Astrocyte (in vitro differentiated cells and primary cell): Measurements from ENCODE around the gene ADCY5. TPM values are rescaled to one million over a fixed set of nuclear protein-coding genes. Genes with fewer than 3 reads are reported as not detected.

Experiments
- DNase-seq: peaks from one replicate; pipeline ENCODE4 v3.0.0-alpha.2; 2010; ENCODE audit warnings: low read depth
- FAIRE-seq: peaks from 2 replicates; lab custom pipeline; 2011; peaks lifted over from hg19 to GRCh38; lab: Jason Lieb, UNC
- H2AFZ ChIP-seq: 2 replicates; pipeline ENCODE4 v1.6.0; 2012; ENCODE audit warnings: low read depth, low read length, inconsistent platforms
- H3K27ac ChIP-seq: 2 replicates; pipeline ENCODE4 v1.5.1; 2011; ENCODE audit warnings: low read depth, low read length, inconsistent platforms
- H3K27me3 ChIP-seq: 2 replicates; pipeline ENCODE4 v1.6.0; 2011; ENCODE audit warnings: low read length, inconsistent platforms; ENCODE audit not compliant: insufficient read depth
- H3K36me3 ChIP-seq: 2 replicates; pipeline ENCODE4 v1.5.1; 2011; ENCODE audit warnings: low read length, inconsistent platforms; ENCODE audit not compliant: insufficient read depth
- H3K4me1 ChIP-seq: 2 replicates; pipeline ENCODE4 v1.5.1; 2011; ENCODE audit warnings: low read length, inconsistent platforms; ENCODE audit not compliant: insufficient read depth
- H3K4me2 ChIP-seq: 2 replicates; pipeline ENCODE4 v1.6.0; 2012; ENCODE audit warnings: low read length, inconsistent platforms
- H3K4me3 ChIP-seq: 2 replicates; pipeline ENCODE4 v1.5.1; 2011; ENCODE audit warnings: low read depth, mild to moderate bottlenecking, low read length, inconsistent platforms; ENCODE audit not compliant: insufficient read depth
- H3K79me2 ChIP-seq: 2 replicates; pipeline ENCODE4 v1.6.0; 2012; ENCODE audit warnings: mild to moderate bottlenecking, low read length, inconsistent platforms; ENCODE audit not compliant: insufficient read depth
- H3K9ac ChIP-seq: 2 replicates; pipeline ENCODE4 v1.6.0; 2012; ENCODE audit warnings: mild to moderate bottlenecking, low read length, inconsistent platforms
- H3K9me3 ChIP-seq: 2 replicates; pipeline ENCODE4 v1.5.1; 2012; ENCODE audit warnings: low read depth, mild to moderate bottlenecking, low read length, inconsistent platforms; ENCODE audit not compliant: insufficient read depth
- H4K20me1 ChIP-seq: 2 replicates; pipeline ENCODE4 v1.6.0; 2012; ENCODE audit warnings: low read length, inconsistent platforms; ENCODE audit not compliant: insufficient read depth
- H3K27ac Mint-ChIP-seq: one replicate; pipeline ENCODE4 v1.8.0; 2021; ENCODE audit warnings: mild to moderate bottlenecking, mixed read lengths; ENCODE audit not compliant: unreplicated experiment
- H3K27me3 Mint-ChIP-seq: one replicate; pipeline ENCODE4 v1.8.0; 2021; ENCODE audit warnings: low read depth, mixed read lengths; ENCODE audit not compliant: unreplicated experiment
- H3K36me3 Mint-ChIP-seq: one replicate; pipeline ENCODE4 v1.8.0; 2021; ENCODE audit warnings: low read depth, mixed read lengths; ENCODE audit not compliant: unreplicated experiment
- H3K4me1 Mint-ChIP-seq: one replicate; pipeline ENCODE4 v1.8.0; 2021; ENCODE audit warnings: low read depth, mixed read lengths; ENCODE audit not compliant: unreplicated experiment
- H3K4me3 Mint-ChIP-seq: one replicate; pipeline ENCODE4 v1.8.0; 2021; ENCODE audit warnings: mild to moderate bottlenecking, moderate library complexity, mixed read lengths; ENCODE audit not compliant: unreplicated experiment
- H3K9me3 Mint-ChIP-seq: one replicate; pipeline ENCODE4 v1.8.0; 2021; ENCODE audit warnings: mild to moderate bottlenecking, mixed read lengths; ENCODE audit not compliant: unreplicated experiment
- EZH2 ChIP-seq: IDR thresholded peaks from 2 replicates; pipeline ENCODE4 v1.6.1; 2012; ENCODE audit warnings: mild to moderate bottlenecking, low read length, inconsistent platforms; ENCODE audit not compliant: insufficient read depth
- total RNA-seq: library from RNA; stranded (reverse); gene quantifications from 2 replicates; pipeline ENCODE4 v1.2.1, GENCODE V29; 2021
- TF ChIP-seq, protein P1 (sequence below): IDR thresholded peaks from 2 replicates; pipeline ENCODE4 v1.5.1; 2011; ENCODE audit warnings: low read depth, mild to moderate bottlenecking, inconsistent platforms, low read length, moderate library complexity; ENCODE audit not compliant: insufficient read depth

The ADCY5 gene
- total RNA-seq, 1 donor from 2014 or later, result 1.2 TPM

DNA sequence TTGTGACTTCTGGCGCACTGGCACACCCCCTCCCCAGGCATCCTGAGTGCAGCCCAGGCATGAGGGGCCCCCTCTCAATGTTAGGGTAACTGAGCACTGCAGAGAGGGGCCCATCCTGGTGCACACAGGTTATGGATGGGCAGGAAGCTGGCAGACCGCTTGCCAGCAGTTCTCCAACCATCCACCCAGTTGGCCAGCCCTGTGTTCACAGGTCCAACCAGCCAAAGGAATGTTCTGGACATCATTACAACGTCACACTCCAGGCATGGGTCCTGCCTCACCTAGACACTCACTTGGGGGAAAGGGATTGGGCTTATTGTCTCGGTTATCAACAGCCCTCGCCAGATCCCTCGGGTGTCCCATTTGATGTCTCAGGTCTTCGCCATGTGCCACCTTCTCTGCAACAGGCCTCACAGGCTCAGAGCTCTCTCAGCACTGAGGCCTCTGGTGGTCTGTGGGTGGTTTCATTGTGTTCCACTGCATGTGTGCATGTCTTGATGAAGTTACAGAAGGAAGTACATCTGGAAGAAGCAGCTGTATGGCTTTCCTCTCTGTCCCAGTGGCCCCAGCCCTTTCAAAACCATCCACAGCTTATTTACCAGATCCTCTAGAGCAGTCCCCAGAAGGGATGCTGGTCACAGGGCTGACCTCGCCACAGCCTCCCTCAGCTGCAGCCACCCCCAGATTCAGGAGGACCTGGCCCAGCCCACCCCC is 23.7 kb downstream of the ADCY5 start:
- Mint-ChIP-seq H3K36me3 (peaks cover 1% of the 10 kb centered on the region), H3K27ac (no peak overlapping the region), H3K9me3 (no peaks in the 10 kb centered on the region), H3K4me3 (no peak overlapping the region), H3K4me1 (peaks cover 10% of the 10 kb centered on the region), H3K27me3 (peaks cover 61% of the 10 kb centered on the region)
- no peak for TF ChIP-seq EZH2
- TF ChIP-seq, protein P1, sequence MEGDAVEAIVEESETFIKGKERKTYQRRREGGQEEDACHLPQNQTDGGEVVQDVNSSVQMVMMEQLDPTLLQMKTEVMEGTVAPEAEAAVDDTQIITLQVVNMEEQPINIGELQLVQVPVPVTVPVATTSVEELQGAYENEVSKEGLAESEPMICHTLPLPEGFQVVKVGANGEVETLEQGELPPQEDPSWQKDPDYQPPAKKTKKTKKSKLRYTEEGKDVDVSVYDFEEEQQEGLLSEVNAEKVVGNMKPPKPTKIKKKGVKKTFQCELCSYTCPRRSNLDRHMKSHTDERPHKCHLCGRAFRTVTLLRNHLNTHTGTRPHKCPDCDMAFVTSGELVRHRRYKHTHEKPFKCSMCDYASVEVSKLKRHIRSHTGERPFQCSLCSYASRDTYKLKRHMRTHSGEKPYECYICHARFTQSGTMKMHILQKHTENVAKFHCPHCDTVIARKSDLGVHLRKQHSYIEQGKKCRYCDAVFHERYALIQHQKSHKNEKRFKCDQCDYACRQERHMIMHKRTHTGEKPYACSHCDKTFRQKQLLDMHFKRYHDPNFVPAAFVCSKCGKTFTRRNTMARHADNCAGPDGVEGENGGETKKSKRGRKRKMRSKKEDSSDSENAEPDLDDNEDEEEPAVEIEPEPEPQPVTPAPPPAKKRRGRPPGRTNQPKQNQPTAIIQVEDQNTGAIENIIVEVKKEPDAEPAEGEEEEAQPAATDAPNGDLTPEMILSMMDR, result no peak
- Histone ChIP-seq H3K4me1 (no peaks in the 10 kb centered on the region), H4K20me1 (no peaks in the 10 kb centered on the region), H2AFZ (no peak overlapping the region), H3K4me3 (no peak overlapping the region), H3K27me3 (peaks cover 28% of the 10 kb centered on the region), H3K79me2 (no peaks in the 10 kb centered on the region), H3K4me2 (no peak overlapping the region), H3K27ac (no peak overlapping the region), H3K9ac (no peak overlapping the region), H3K36me3 (no peaks in the 10 kb centered on the region), H3K9me3 (no peaks in the 10 kb centered on the region)
- DNase-seq (no peak), FAIRE-seq (no peak)

DNA sequence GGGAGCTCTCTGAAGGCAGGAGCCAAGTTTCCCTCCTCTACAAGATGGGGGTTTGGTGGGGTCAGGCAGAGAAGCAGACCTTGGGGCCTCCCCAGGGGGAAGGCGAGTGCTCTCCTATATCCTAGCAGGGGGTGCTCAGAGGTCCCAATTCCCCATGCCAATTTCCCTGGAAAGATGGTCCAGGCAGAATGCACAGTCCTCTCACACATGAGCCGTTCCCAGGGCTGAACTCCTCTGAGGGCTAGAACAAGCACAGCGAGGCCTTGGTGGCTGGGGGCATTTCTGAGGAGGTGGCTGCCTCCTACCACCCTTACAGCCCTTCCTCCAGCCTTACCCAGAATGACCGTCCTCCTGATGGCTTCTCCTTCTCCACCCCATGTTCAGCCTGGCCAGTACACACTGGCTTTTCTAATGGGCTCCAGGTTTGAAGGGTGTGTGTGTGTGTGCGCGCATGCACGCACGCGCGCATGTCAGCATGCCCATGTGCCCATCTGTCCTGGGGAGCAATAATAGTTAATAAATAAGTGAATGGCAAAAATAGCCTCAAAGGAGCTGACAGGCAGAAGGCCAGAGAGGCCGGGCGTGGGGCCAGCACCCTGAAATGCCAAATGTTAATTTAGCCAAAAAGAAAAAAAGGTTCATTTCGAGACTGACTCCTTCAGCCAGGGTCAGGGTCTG is 24.4 kb downstream of the ADCY5 start:
- H4K20me1 ChIP-seq, result no peaks in the 10 kb centered on the region
- H3K36me3 ChIP-seq, result no peaks in the 10 kb centered on the region
- peaks cover 13% of the 10 kb centered on the region for H3K4me1 Mint-ChIP-seq
- FAIRE-seq, result no peak
- DNase-seq, result no peak
- no peaks in the 10 kb centered on the region for H3K79me2 ChIP-seq
- no peaks in the 10 kb centered on the region for H3K9me3 ChIP-seq
- H2AFZ ChIP-seq, result no peak overlapping the region
- H3K36me3 Mint-ChIP-seq, result peaks cover 1% of the 10 kb centered on the region
- TF ChIP-seq, protein P1, result no peak
- TF ChIP-seq EZH2, result no peak
- peaks cover under 1% of the 10 kb centered on the region for H3K9me3 Mint-ChIP-seq
- peaks cover 63% of the 10 kb centered on the region for H3K27me3 Mint-ChIP-seq
- no peak overlapping the region for H3K4me3 Mint-ChIP-seq
- H3K9ac ChIP-seq, result no peak overlapping the region
- H3K4me1 ChIP-seq, result no peaks in the 10 kb centered on the region
- peaks cover 26% of the 10 kb centered on the region for H3K27me3 ChIP-seq
- no peak overlapping the region for H3K27ac Mint-ChIP-seq
- H3K27ac ChIP-seq, result no peak overlapping the region
- no peak overlapping the region for H3K4me3 ChIP-seq
- no peak overlapping the region for H3K4me2 ChIP-seq

- no peak overlapping the region for H3K4me3 ChIP-seq
- H3K9me3 ChIP-seq, result no peaks in the 10 kb centered on the region
- Mint-ChIP-seq H3K4me1 (peaks cover 13% of the 10 kb centered on the region), H3K9me3 (peaks cover 7% of the 10 kb centered on the region), H3K36me3 (peaks cover 5% of the 10 kb centered on the region), H3K4me3 (no peak overlapping the region), H3K27me3 (peaks cover 67% of the 10 kb centered on the region), H3K27ac (no peak overlapping the region)
- H3K36me3 ChIP-seq, result no peaks in the 10 kb centered on the region
- peaks cover 21% of the 10 kb centered on the region for H3K27me3 ChIP-seq
- no peaks in the 10 kb centered on the region for H4K20me1 ChIP-seq
- no peak overlapping the region for H3K27ac ChIP-seq
- H3K4me1 ChIP-seq, result no peaks in the 10 kb centered on the region
- FAIRE-seq (no peak), DNase-seq (no peak)
- H3K4me2 ChIP-seq, result no peak overlapping the region
- no peaks in the 10 kb centered on the region for H3K79me2 ChIP-seq
- TF ChIP-seq, protein P1, result no peak
- TF ChIP-seq EZH2, result no peak
- no peak overlapping the region for H3K9ac ChIP-seq
- no peak overlapping the region for H2AFZ ChIP-seq
Measured at GRCh38 chr3:123423806-123424205, 25.1 kb downstream of the ADCY5 start.
